Kidney epithelial cell (primary cell): ENCODE measurements around the gene ZC3HAV1. TPM values are rescaled to one million over a fixed set of nuclear protein-coding genes. Genes with fewer than 3 reads are reported as not detected.
"Not testable (repeated sequence)": the region's sequence is repeated elsewhere in the genome, so short reads cannot be mapped to it uniquely, and the experiment has no call there.

Experiments
- DNase-seq: peaks from one replicate; pipeline ENCODE4 v3.0.0-alpha.2; 2010; ENCODE audit warnings: low read depth
- H3K27me3 ChIP-seq: 2 replicates; pipeline ENCODE4 v1.6.0; 2011; ENCODE audit warnings: low read length; ENCODE audit not compliant: control insufficient read depth, insufficient read depth
- H3K36me3 ChIP-seq: 2 replicates; pipeline ENCODE4 v1.5.1; 2011; ENCODE audit warnings: low read length; ENCODE audit not compliant: control insufficient read depth, insufficient read depth
- H3K4me3 ChIP-seq: 2 replicates; pipeline ENCODE4 v1.5.1; 2011; ENCODE audit warnings: low read depth, mild to moderate bottlenecking, control low read depth, low read length
- CTCF ChIP-seq: IDR thresholded peaks from 2 replicates; pipeline ENCODE4 v1.5.1; 2011; ENCODE audit warnings: mild to moderate bottlenecking, moderate library complexity, low read length, control low read depth, inconsistent platforms; ENCODE audit not compliant: insufficient read depth, poor library complexity, severe bottlenecking
- total RNA-seq: library from RNA; depleted of rRNA; stranded (reverse); fragments of >200 nt; gene quantifications from 2 replicates; pipeline ENCODE4 v1.2.3, GENCODE V29; 2015

ZC3HAV1 gene
- total RNA-seq, 1 donor from 2014 or later = 43.4 TPM

GRCh38 chr7:139032473-139032872 is 77.0 kb downstream of the ZC3HAV1 start:
- Histone ChIP-seq H3K4me3 (no peak overlapping the region), H3K27me3 (no peaks in the 10 kb centered on the region), H3K36me3 (no peaks in the 10 kb centered on the region)
- DNase-seq = no peak
- TF ChIP-seq CTCF = no peak

GRCh38 chr7:139029353-139029752 is 80.2 kb downstream of the ZC3HAV1 start:
- DNase-seq = no peak
- H3K36me3 ChIP-seq = peaks cover 1% of the 10 kb centered on the region
- H3K27me3 ChIP-seq = no peaks in the 10 kb centered on the region
- no peak for TF ChIP-seq CTCF
- H3K4me3 ChIP-seq = no peak overlapping the region

- H3K36me3 ChIP-seq = peaks cover 4% of the 10 kb centered on the region
These were observed 83.0 kb downstream of the ZC3HAV1 start for GRCh38 chr7:139026551-139026950.

GRCh38 chr7:139025861-139026260 is 83.7 kb downstream of the ZC3HAV1 start:
- H3K36me3 ChIP-seq, DNase-seq: not testable (repeated sequence)

More at GRCh38 chr7:139026551-139026950, 83.0 kb downstream of the ZC3HAV1 start:
- no peak for DNase-seq
- no peak overlapping the region for H3K4me3 ChIP-seq
- no peak for TF ChIP-seq CTCF
- no peaks in the 10 kb centered on the region for H3K27me3 ChIP-seq

GRCh38 chr7:139023076-139023475 is 86.4 kb downstream of the ZC3HAV1 start:
- no peak for DNase-seq
- no peak for TF ChIP-seq CTCF
- H3K27me3 ChIP-seq = no peaks in the 10 kb centered on the region
- no peak overlapping the region for H3K4me3 ChIP-seq
- H3K36me3 ChIP-seq = peaks cover 4% of the 10 kb centered on the region

More at GRCh38 chr7:139025861-139026260, 83.7 kb downstream of the ZC3HAV1 start:
- not testable (repeated sequence) for H3K4me3 ChIP-seq, H3K27me3 ChIP-seq

GRCh38 chr7:139022286-139022685 is 87.2 kb downstream of the ZC3HAV1 start:
- peaks cover 4% of the 10 kb centered on the region for H3K36me3 ChIP-seq
- no peaks in the 10 kb centered on the region for H3K27me3 ChIP-seq
- H3K4me3 ChIP-seq = no peak overlapping the region
- DNase-seq = no peak
- no peak for TF ChIP-seq CTCF

- H3K4me3 ChIP-seq = no peak overlapping the region
- no peak for DNase-seq
These were observed 90.6 kb downstream of the ZC3HAV1 start for GRCh38 chr7:139018910-139019309.

More at GRCh38 chr7:139018910-139019309, 90.6 kb downstream of the ZC3HAV1 start:
- no peaks in the 10 kb centered on the region for H3K27me3 ChIP-seq
- peaks cover 2% of the 10 kb centered on the region for H3K36me3 ChIP-seq
- TF ChIP-seq CTCF = no peak
